Stimulated activated naive CD8-positive, alpha-beta T cell treated with anti-CD3 and anti-CD28 coated beads, Interleukin-15, Interleukin-2, amounts not matched to agents 100 ng/mL and 50 ng/mL, for 24 hours (primary cell): ENCODE measurements around the gene XXYLT1.
"Not testable (repeated sequence)": the region's sequence is repeated elsewhere in the genome, so short reads cannot be mapped to it uniquely, and the experiment has no call there.

Experiments used
- H3K27ac Mint-ChIP-seq: one replicate; pipeline ENCODE4 v1.8.0; 2021; ENCODE audit warnings: mild to moderate bottlenecking, mixed read lengths
- H3K27me3 Mint-ChIP-seq: one replicate; pipeline ENCODE4 v1.8.0; 2021; ENCODE audit warnings: mixed read lengths
- H3K36me3 Mint-ChIP-seq: one replicate; pipeline ENCODE4 v1.8.0; 2021; ENCODE audit warnings: low read depth, mixed read lengths
- H3K4me1 Mint-ChIP-seq: one replicate; pipeline ENCODE4 v1.8.0; 2021; ENCODE audit warnings: low read depth, mixed read lengths
- H3K4me3 Mint-ChIP-seq: one replicate; pipeline ENCODE4 v1.8.0; 2021; ENCODE audit warnings: mild to moderate bottlenecking, mixed read lengths
- H3K9me3 Mint-ChIP-seq: one replicate; pipeline ENCODE4 v1.8.0; 2021; ENCODE audit warnings: mixed read lengths

XXYLT1 gene

GRCh38 chr3:195117978-195118581, 152.9 kb downstream of the XXYLT1 start:
- H3K4me1 Mint-ChIP-seq = no peaks in the 10 kb centered on the region
- H3K4me3 Mint-ChIP-seq = no peak overlapping the region
- H3K36me3 Mint-ChIP-seq = no peaks in the 10 kb centered on the region
- no peaks in the 10 kb centered on the region for H3K9me3 Mint-ChIP-seq
- no peak overlapping the region for H3K27ac Mint-ChIP-seq
- no peaks in the 10 kb centered on the region for H3K27me3 Mint-ChIP-seq

- H3K9me3 Mint-ChIP-seq = no peaks in the 10 kb centered on the region
- no peaks in the 10 kb centered on the region for H3K27me3 Mint-ChIP-seq
- H3K4me1 Mint-ChIP-seq = no peaks in the 10 kb centered on the region
- no peak overlapping the region for H3K4me3 Mint-ChIP-seq
- H3K27ac Mint-ChIP-seq = no peak overlapping the region
- H3K36me3 Mint-ChIP-seq = no peaks in the 10 kb centered on the region
Measured at GRCh38 chr3:195116407-195117185, 154.4 kb downstream of the XXYLT1 start.

GRCh38 chr3:195115600-195116406, 155.2 kb downstream of the XXYLT1 start:
- H3K27ac Mint-ChIP-seq = no peak overlapping the region
- H3K9me3 Mint-ChIP-seq = no peaks in the 10 kb centered on the region
- H3K36me3 Mint-ChIP-seq = no peaks in the 10 kb centered on the region
- H3K27me3 Mint-ChIP-seq = no peaks in the 10 kb centered on the region
- H3K4me1 Mint-ChIP-seq = no peaks in the 10 kb centered on the region
- no peak overlapping the region for H3K4me3 Mint-ChIP-seq

- no peaks in the 10 kb centered on the region for H3K27me3 Mint-ChIP-seq
- H3K36me3 Mint-ChIP-seq = no peaks in the 10 kb centered on the region
- no peaks in the 10 kb centered on the region for H3K9me3 Mint-ChIP-seq
- H3K4me1 Mint-ChIP-seq = no peaks in the 10 kb centered on the region
- no peak overlapping the region for H3K4me3 Mint-ChIP-seq
- H3K27ac Mint-ChIP-seq = no peak overlapping the region
Measured at GRCh38 chr3:195114786-195115599, 156.0 kb downstream of the XXYLT1 start.

GRCh38 chr3:195113536-195114425, 157.2 kb downstream of the XXYLT1 start:
- no peaks in the 10 kb centered on the region for H3K27me3 Mint-ChIP-seq
- no peaks in the 10 kb centered on the region for H3K36me3 Mint-ChIP-seq
- H3K27ac Mint-ChIP-seq = no peak overlapping the region
- H3K9me3 Mint-ChIP-seq = no peaks in the 10 kb centered on the region
- H3K4me1 Mint-ChIP-seq = no peaks in the 10 kb centered on the region
- H3K4me3 Mint-ChIP-seq = no peak overlapping the region

- Mint-ChIP-seq H3K9me3 (no peaks in the 10 kb centered on the region), H3K4me1 (no peaks in the 10 kb centered on the region), H3K36me3 (no peaks in the 10 kb centered on the region), H3K27me3 (no peaks in the 10 kb centered on the region), H3K4me3 (no peak overlapping the region), H3K27ac (no peak overlapping the region)
Measured at GRCh38 chr3:195113048-195113447, 157.9 kb downstream of the XXYLT1 start.

- Mint-ChIP-seq H3K4me3 (no peak overlapping the region), H3K27ac (no peak overlapping the region), H3K36me3 (no peaks in the 10 kb centered on the region), H3K4me1 (no peaks in the 10 kb centered on the region), H3K9me3 (no peaks in the 10 kb centered on the region), H3K27me3 (no peaks in the 10 kb centered on the region)
Measured at GRCh38 chr3:195112361-195112791, 158.6 kb downstream of the XXYLT1 start.

GRCh38 chr3:195111766-195112165, 159.2 kb downstream of the XXYLT1 start:
- Mint-ChIP-seq H3K27ac (no peak overlapping the region), H3K36me3 (no peaks in the 10 kb centered on the region), H3K9me3 (no peaks in the 10 kb centered on the region), H3K4me1 (no peaks in the 10 kb centered on the region), H3K27me3 (no peaks in the 10 kb centered on the region), H3K4me3 (no peak overlapping the region)

- no peak overlapping the region for H3K4me3 Mint-ChIP-seq
- no peak overlapping the region for H3K27ac Mint-ChIP-seq
- H3K27me3 Mint-ChIP-seq = no peaks in the 10 kb centered on the region
- no peaks in the 10 kb centered on the region for H3K9me3 Mint-ChIP-seq
- peaks cover 2% of the 10 kb centered on the region for H3K4me1 Mint-ChIP-seq
- no peaks in the 10 kb centered on the region for H3K36me3 Mint-ChIP-seq
Measured at GRCh38 chr3:195111319-195111705, 159.6 kb downstream of the XXYLT1 start.

GRCh38 chr3:195110647-195111318, 160.2 kb downstream of the XXYLT1 start:
- no peaks in the 10 kb centered on the region for H3K36me3 Mint-ChIP-seq
- no peaks in the 10 kb centered on the region for H3K9me3 Mint-ChIP-seq
- H3K4me3 Mint-ChIP-seq = no peak overlapping the region
- peaks cover 6% of the 10 kb centered on the region for H3K4me1 Mint-ChIP-seq
- H3K27ac Mint-ChIP-seq = no peak overlapping the region
- H3K27me3 Mint-ChIP-seq = no peaks in the 10 kb centered on the region

GRCh38 chr3:195109098-195109657, 161.8 kb downstream of the XXYLT1 start:
- H3K36me3 Mint-ChIP-seq = no peaks in the 10 kb centered on the region
- no peaks in the 10 kb centered on the region for H3K27me3 Mint-ChIP-seq
- H3K9me3 Mint-ChIP-seq = no peaks in the 10 kb centered on the region
- no peak overlapping the region for H3K4me3 Mint-ChIP-seq
- no peak overlapping the region for H3K27ac Mint-ChIP-seq
- H3K4me1 Mint-ChIP-seq = peaks cover 6% of the 10 kb centered on the region

- H3K27me3 Mint-ChIP-seq = no peaks in the 10 kb centered on the region
- no peaks in the 10 kb centered on the region for H3K9me3 Mint-ChIP-seq
- H3K36me3 Mint-ChIP-seq = no peaks in the 10 kb centered on the region
- H3K4me1 Mint-ChIP-seq = peaks cover 7% of the 10 kb centered on the region
- H3K27ac Mint-ChIP-seq = no peak overlapping the region
- no peak overlapping the region for H3K4me3 Mint-ChIP-seq
Measured at GRCh38 chr3:195107593-195107992, 163.4 kb downstream of the XXYLT1 start.

GRCh38 chr3:195107031-195107430, 163.9 kb downstream of the XXYLT1 start:
- H3K36me3 Mint-ChIP-seq, H3K27me3 Mint-ChIP-seq, H3K27ac Mint-ChIP-seq, H3K9me3 Mint-ChIP-seq, H3K4me3 Mint-ChIP-seq: not testable (repeated sequence)
- peaks cover 12% of the 10 kb centered on the region for H3K4me1 Mint-ChIP-seq
